OCI-LY7 (cell line): ENCODE results near the gene COL4A2. TPM values are rescaled to one million over a fixed set of nuclear protein-coding genes. Genes with fewer than 3 reads are reported as not detected.

ENCODE experiments used
- BruUV-seq: library from RNA; stranded (reverse); fragments of 400-500 nt; replicated peaks from 2 replicates; lab custom pipeline; 2021; lab: Mats Ljungman, UMichigan
- CTCF ChIA-PET: fragments of 300-600 bp; sonication (Branson Sonifier 250); formaldehyde crosslinking; loops from one replicate; lab custom pipeline; 2022; ENCODE audit warnings: antibody characterized with exemption; ENCODE audit not compliant: unreplicated experiment; lab: Charles Lee
- POLR2A ChIA-PET: fragments of 300-600 bp; sonication (Branson Sonifier 250); formaldehyde crosslinking; loops from one replicate; lab custom pipeline; 2022; ENCODE audit warnings: antibody characterized with exemption; lab: Charles Lee
- DNase-seq: peaks from one replicate; pipeline ENCODE4 v3.0.0-alpha.2; 2015; ENCODE audit warnings: low spot score
- H2AFZ ChIP-seq: fragments of 200-600 bp; sonication (generic), shearing (Covaris generic); 2 replicates; pipeline ENCODE4 v1.6.1; 2014; ENCODE audit warnings: mild to moderate bottlenecking, antibody characterized with exemption, low read length, moderate library complexity
- H3K27ac ChIP-seq: fragments of 200-600 bp; sonication (generic); 2 replicates; pipeline ENCODE4 v1.5.1; 2014; ENCODE audit warnings: mixed run types, low read depth, mild to moderate bottlenecking, moderate library complexity, low read length, inconsistent platforms; ENCODE audit not compliant: poor library complexity, severe bottlenecking
- H3K36me3 ChIP-seq: fragments of 200-600 bp; sonication (generic); 2 replicates; pipeline ENCODE4 v1.6.1; 2014; ENCODE audit warnings: mild to moderate bottlenecking, antibody characterized with exemption, low read length, moderate library complexity, mixed read lengths; ENCODE audit not compliant: insufficient read depth
- H3K4me1 ChIP-seq: fragments of 200-600 bp; sonication (generic); 2 replicates; pipeline ENCODE4 v1.5.1; 2014; ENCODE audit warnings: mild to moderate bottlenecking, low read length; ENCODE audit not compliant: insufficient read depth, poor library complexity, severe bottlenecking
- H3K4me2 ChIP-seq: fragments of 200-600 bp; sonication (generic); 2 replicates; pipeline ENCODE4 v1.6.1; 2014; ENCODE audit warnings: mild to moderate bottlenecking, low read length
- H3K4me3 ChIP-seq: fragments of 200-600 bp; sonication (generic); 2 replicates; pipeline ENCODE4 v1.5.1; 2014; ENCODE audit warnings: mild to moderate bottlenecking, low read depth, low read length; ENCODE audit not compliant: poor library complexity, severe bottlenecking
- H3K79me2 ChIP-seq: fragments of 200-600 bp; sonication (generic); 2 replicates; pipeline ENCODE4 v1.6.1; 2016; ENCODE audit warnings: low read depth, mild to moderate bottlenecking, low read length, moderate library complexity, mixed read lengths; ENCODE audit not compliant: insufficient read depth
- H3K9me2 ChIP-seq: fragments of 200-600 bp; sonication (generic); 2 replicates; pipeline ENCODE4 v1.6.1; 2016; ENCODE audit warnings: mild to moderate bottlenecking, low read length, mixed read lengths; ENCODE audit not compliant: insufficient read depth
- H3K9me3 ChIP-seq: fragments of 200-600 bp; sonication (generic); 2 replicates; pipeline ENCODE4 v1.6.1; 2014; ENCODE audit warnings: mild to moderate bottlenecking, mixed run types, low read length, mixed read lengths
- H4K20me1 ChIP-seq: fragments of 200-600 bp; sonication (generic); 2 replicates; pipeline ENCODE4 v1.6.1; 2014; ENCODE audit warnings: mild to moderate bottlenecking, antibody characterized with exemption, low read length, moderate library complexity, mixed read lengths; ENCODE audit not compliant: insufficient read depth
- CTCF ChIP-seq: fragments of 200-600 bp; sonication (generic); conservative IDR thresholded peaks from 2 replicates; pipeline ENCODE4 v1.5.1; 2014; ENCODE audit warnings: mild to moderate bottlenecking, antibody characterized with exemption, low read length, moderate library complexity, mixed read lengths
- EZH2phosphoT487 ChIP-seq: fragments of 200-600 bp; sonication (generic); IDR thresholded peaks from 2 replicates; pipeline ENCODE4 v1.6.1; 2018; ENCODE audit warnings: low read depth, borderline replicate concordance, mild to moderate bottlenecking, mixed run types, antibody characterized with exemption, low read length, moderate library complexity, mixed read lengths
- intact Hi-C: fragments of 100-400 bp; cut with micrococcal nuclease; formaldehyde crosslinking; loops from one replicate; pipeline ENCODE4 v1.10.0; 2022; ENCODE audit not compliant: unreplicated experiment
- total RNA-seq, 2 experiments: library from RNA; depleted of rRNA in 1 of 2; stranded (reverse); fragments of >200 nt in 1 of 2; shearing (Covaris generic) in 1 of 2; gene quantifications; 2 replicates each; pipeline ENCODE4 v1.2.3, GENCODE V29; 2014 to 2022

COL4A2 gene
- total RNA-seq, 2 experiments from 2014 or later: 0.34 TPM; not detected in 1

DNA sequence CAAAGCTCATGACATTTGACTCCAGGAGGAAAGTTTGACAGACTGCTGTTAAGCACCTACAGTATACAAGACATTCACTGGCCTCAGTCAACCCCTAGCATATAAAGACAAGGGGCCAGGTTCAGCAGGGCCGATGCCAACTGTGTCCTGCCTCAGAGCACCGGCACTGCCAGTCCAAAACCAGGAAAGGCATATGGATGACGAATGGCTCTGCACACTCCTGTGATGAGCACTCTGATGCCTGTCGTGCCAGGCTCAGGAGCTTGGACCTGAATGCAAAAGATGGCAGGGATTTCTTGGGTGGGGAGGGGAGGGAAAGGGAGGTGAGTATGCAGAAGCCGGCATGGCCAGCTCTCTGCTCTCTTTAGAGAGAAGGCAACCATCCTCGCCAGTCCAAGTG lies 39.0 kb upstream of the COL4A2 start:
- H3K9me3 ChIP-seq: no peaks in the 10 kb centered on the region
- ChIA-PET POLR2A (no interaction called here), CTCF (no interaction called here)
- TF ChIP-seq CTCF: no peak
- TF ChIP-seq EZH2phosphoT487: no peak
- no TSS peak for BruUV-seq
- no peak for DNase-seq
- intact Hi-C loops: no loop called here
- no peaks in the 10 kb centered on the region for H4K20me1 ChIP-seq
- H3K9me2 ChIP-seq: no peaks in the 10 kb centered on the region
- H3K79me2 ChIP-seq: no peaks in the 10 kb centered on the region
- H2AFZ ChIP-seq: no peak overlapping the region
- no peaks in the 10 kb centered on the region for H3K4me1 ChIP-seq
- H3K4me2 ChIP-seq: no peak overlapping the region
- no peaks in the 10 kb centered on the region for H3K36me3 ChIP-seq
- no peak overlapping the region for H3K4me3 ChIP-seq
- H3K27ac ChIP-seq: no peak overlapping the region

GRCh38 chr13:110268576-110269185 lies 38.4 kb upstream of the COL4A2 start:
- Histone ChIP-seq H4K20me1 (no peaks in the 10 kb centered on the region), H3K4me1 (no peaks in the 10 kb centered on the region), H3K4me3 (no peak overlapping the region), H3K4me2 (no peak overlapping the region), H3K9me2 (no peaks in the 10 kb centered on the region), H2AFZ (no peak overlapping the region), H3K79me2 (no peaks in the 10 kb centered on the region), H3K9me3 (no peaks in the 10 kb centered on the region), H3K36me3 (no peaks in the 10 kb centered on the region), H3K27ac (no peak overlapping the region)
- POLR2A ChIA-PET: no interaction called here
- DNase-seq: no peak
- no peak for TF ChIP-seq EZH2phosphoT487
- TF ChIP-seq CTCF: no peak
- CTCF ChIA-PET: no interaction called here
- intact Hi-C loops: no loop called here
- BruUV-seq: no TSS peak

DNA sequence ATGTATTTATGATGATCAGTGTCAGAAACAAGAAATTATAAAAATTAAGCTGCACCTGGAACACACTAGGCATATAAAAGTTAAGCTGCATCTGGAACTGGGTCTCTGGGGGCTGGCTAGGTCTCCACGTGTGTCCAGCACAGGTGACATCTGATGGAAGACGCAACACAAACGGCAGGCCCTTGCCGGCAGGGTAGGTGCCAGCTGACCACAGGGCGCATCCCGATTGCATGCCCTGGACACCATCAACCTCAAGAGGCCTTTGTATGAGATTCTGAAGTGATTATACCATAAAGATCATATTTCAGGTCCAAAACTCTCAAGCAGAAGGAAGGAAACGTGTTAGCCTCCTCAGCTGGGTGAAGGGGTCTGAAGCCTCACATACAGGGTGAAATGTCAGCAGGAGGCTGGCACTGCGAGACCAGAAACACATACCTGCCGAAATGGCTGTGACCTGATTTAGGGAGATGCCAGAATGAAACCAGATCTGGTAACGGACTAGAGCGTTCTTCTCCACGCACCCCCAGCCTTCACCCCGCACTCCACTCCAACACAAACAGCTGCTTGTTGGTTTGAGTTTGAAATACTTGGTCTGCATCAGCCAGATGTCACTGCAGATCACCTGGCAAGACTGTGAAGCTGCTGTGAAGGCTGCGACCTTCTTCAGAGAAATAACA lies 37.4 kb upstream of the COL4A2 start:
- H4K20me1 ChIP-seq: no peaks in the 10 kb centered on the region
- no peaks in the 10 kb centered on the region for H3K36me3 ChIP-seq
- no peaks in the 10 kb centered on the region for H3K79me2 ChIP-seq
- intact Hi-C loops: no loop called here
- BruUV-seq: no TSS peak
- H2AFZ ChIP-seq: no peak overlapping the region
- DNase-seq: no peak
- H3K4me3 ChIP-seq: no peak overlapping the region
- ChIA-PET POLR2A (no interaction called here), CTCF (interaction anchor here (0.6 kb wide), 1 partner anchor 663 kb away, joined by 3 read pairs; no protein-coding TSS in a partner anchor)
- H3K9me3 ChIP-seq: no peaks in the 10 kb centered on the region
- H3K4me2 ChIP-seq: no peak overlapping the region
- no peak overlapping the region for H3K27ac ChIP-seq
- TF ChIP-seq CTCF (no peak), EZH2phosphoT487 (no peak)
- H3K4me1 ChIP-seq: no peaks in the 10 kb centered on the region
- H3K9me2 ChIP-seq: no peaks in the 10 kb centered on the region
